ENCODE data around the gene RAB31.

- no peak for TF ChIP-seq ELF4 (CRISPR knock-in tag; IDR thresholded peaks at IDR 0.05; ENCODE audit: low read depth)
- no peak for TF ChIP-seq FOXP4 (CRISPR knock-in tag; IDR thresholded peaks at IDR 0.05)
- no peak for TF ChIP-seq USF1 (CRISPR knock-in tag; IDR thresholded peaks at IDR 0.05)
- no peak for TF ChIP-seq ATF2 (CRISPR knock-in tag; IDR thresholded peaks at IDR 0.05; ENCODE audit: borderline replicate concordance, low read depth)
- no peak for TF ChIP-seq CTCF (IDR thresholded peaks at IDR 0.05)
- no peak for TF ChIP-seq E2F1 (CRISPR knock-in tag; IDR thresholded peaks at IDR 0.05)
Measured at GRCh38 chr18:9835825-9836224, 127.7 kb downstream of the RAB31 start.

Data from WTC11 (cell line).